Measurements from ENCODE around the gene ITPR3.

DNA sequence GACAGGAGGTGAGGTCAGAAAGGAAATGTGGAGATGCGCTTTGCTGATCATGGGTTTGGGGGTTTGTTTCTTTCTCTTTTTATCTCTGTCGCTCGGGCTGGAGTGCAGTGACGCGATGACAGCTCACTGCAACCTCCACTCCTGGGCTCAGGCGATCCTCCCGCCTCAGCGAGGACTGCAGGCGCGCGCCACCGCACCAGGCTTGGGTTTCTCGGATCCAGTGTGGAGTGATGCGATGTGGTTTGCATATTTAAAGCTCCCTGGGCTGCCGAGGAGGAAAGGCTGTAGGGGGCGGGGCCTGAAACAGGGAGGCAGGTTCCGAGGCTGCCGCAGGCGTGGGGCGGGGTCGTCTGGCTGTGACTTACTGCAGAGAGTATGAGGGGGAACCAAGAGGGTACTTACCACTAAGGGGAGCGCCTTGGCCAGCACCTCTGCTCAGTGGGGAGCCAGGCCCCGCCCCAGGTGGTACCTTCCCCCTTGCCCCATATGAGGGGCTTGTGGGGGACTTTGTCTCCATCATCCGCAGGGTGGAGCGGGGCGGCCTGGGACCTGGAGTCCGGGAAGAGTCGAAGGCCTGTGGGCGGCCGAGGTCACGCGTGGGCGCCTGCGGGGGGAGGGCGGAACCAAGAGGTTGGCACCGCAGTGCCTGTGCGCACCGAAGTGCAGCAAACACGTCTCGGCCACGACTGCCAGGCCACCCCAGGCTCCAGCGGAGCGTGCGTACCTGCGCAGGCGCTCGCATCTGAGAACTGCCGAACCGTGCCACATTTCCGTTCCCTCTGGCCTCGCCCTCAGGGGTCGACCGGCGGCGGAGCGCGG lies 28.3 kb upstream of the ITPR3 start:
- TF ChIP-seq, protein P1, sequence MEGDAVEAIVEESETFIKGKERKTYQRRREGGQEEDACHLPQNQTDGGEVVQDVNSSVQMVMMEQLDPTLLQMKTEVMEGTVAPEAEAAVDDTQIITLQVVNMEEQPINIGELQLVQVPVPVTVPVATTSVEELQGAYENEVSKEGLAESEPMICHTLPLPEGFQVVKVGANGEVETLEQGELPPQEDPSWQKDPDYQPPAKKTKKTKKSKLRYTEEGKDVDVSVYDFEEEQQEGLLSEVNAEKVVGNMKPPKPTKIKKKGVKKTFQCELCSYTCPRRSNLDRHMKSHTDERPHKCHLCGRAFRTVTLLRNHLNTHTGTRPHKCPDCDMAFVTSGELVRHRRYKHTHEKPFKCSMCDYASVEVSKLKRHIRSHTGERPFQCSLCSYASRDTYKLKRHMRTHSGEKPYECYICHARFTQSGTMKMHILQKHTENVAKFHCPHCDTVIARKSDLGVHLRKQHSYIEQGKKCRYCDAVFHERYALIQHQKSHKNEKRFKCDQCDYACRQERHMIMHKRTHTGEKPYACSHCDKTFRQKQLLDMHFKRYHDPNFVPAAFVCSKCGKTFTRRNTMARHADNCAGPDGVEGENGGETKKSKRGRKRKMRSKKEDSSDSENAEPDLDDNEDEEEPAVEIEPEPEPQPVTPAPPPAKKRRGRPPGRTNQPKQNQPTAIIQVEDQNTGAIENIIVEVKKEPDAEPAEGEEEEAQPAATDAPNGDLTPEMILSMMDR (IDR thresholded peaks at IDR 0.05): no peak
- TF ChIP-seq POLR2A (IDR thresholded peaks at IDR 0.05): peak in 1 of 2 donors; percentile 23

Data from Peyer's patch (tissue), 4 donors.